Measurements from ENCODE around the gene PGM2L1.

GRCh38 chr11:74446532-74446938 is 48.3 kb upstream of the PGM2L1 start:
- no peak for TF ChIP-seq CTCF (IDR thresholded peaks at IDR 0.05 in 8 of 11, conservative IDR thresholded peaks at IDR 0.05 in 3 of 11)
- TF ChIP-seq POLR2A (IDR thresholded peaks at IDR 0.05) = no peak
- no peak for TF ChIP-seq POLR2AphosphoS5 (IDR thresholded peaks at IDR 0.05)
